BLaER1 (cell line): ENCODE measurements around the gene NOCT.

ENCODE experiments used
- H3K27ac ChIP-seq: shearing (Covaris generic); formaldehyde crosslinking; 2 replicates; pipeline ENCODE4 v1.8.1; 2022
- H3K27me3 ChIP-seq: shearing (Covaris generic); formaldehyde crosslinking; 2 replicates; pipeline ENCODE4 v1.8.1; 2022
- H3K36me3 ChIP-seq: shearing (Covaris generic); formaldehyde crosslinking; 2 replicates; pipeline ENCODE4 v1.8.1; 2022
- H3K4me1 ChIP-seq: shearing (Covaris generic); formaldehyde crosslinking; 2 replicates; pipeline ENCODE4 v1.8.1; 2022
- H3K4me2 ChIP-seq: shearing (Covaris generic); formaldehyde crosslinking; 2 replicates; pipeline ENCODE4 v1.8.1; 2022
- H3K4me3 ChIP-seq: shearing (Covaris generic); formaldehyde crosslinking; 2 replicates; pipeline ENCODE4 v1.8.1; 2022
- H3K9ac ChIP-seq: shearing (Covaris generic); formaldehyde crosslinking; 2 replicates; pipeline ENCODE4 v1.8.1; 2022
- H3K9me3 ChIP-seq: shearing (Covaris generic); formaldehyde crosslinking; 2 replicates; pipeline ENCODE4 v1.8.1; 2022
- H4K20me1 ChIP-seq: shearing (Covaris generic); formaldehyde crosslinking; 2 replicates; pipeline ENCODE4 v1.8.1; 2022
- Cebpa-rat ChIP-seq: shearing (Covaris generic); IDR thresholded peaks from 2 replicates; pipeline ENCODE4 v1.8.1; 2022

Gene NOCT

GRCh38 chr4:139077567-139078355, 62.2 kb downstream of the NOCT start:
- TF ChIP-seq Cebpa-rat: no peak
- H3K9me3 ChIP-seq: no peaks in the 10 kb centered on the region
- H3K27ac ChIP-seq: no peak overlapping the region
- H3K9ac ChIP-seq: no peak overlapping the region
- H3K27me3 ChIP-seq: no peaks in the 10 kb centered on the region
- H3K4me1 ChIP-seq: peaks cover 55% of the 10 kb centered on the region
- H3K36me3 ChIP-seq: peaks cover 22% of the 10 kb centered on the region
- no peak overlapping the region for H3K4me3 ChIP-seq
- no peak overlapping the region for H3K4me2 ChIP-seq
- peaks cover 100% of the 10 kb centered on the region for H4K20me1 ChIP-seq

DNA sequence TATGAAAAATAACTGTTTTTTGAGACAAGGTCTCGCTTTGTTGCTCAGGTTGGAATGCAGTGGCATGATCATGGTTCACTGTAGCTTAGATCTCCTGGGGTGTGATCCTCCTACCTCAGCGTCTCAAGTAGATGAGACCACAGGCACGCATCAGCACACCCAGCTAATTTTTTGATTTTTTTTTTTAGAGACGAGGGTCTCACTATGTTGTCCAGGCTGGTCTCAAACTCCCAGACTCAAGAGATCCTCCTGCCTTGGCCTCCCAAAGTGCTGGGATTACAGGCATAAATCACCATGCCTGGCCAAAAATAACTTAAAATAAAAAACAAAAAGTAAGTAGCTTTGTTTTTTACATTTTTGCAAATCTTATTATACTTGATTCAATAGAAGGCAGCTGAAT, 63.3 kb downstream of the NOCT start:
- Histone ChIP-seq H3K9ac (no peak overlapping the region), H3K9me3 (no peaks in the 10 kb centered on the region), H3K4me2 (peak overlapping the region; percentile 27; the same call in 1 of the 2 replicates), H3K27me3 (no peaks in the 10 kb centered on the region), H4K20me1 (peaks cover 89% of the 10 kb centered on the region), H3K4me1 (peaks cover 55% of the 10 kb centered on the region), H3K27ac (no peak overlapping the region), H3K36me3 (peaks cover 12% of the 10 kb centered on the region), H3K4me3 (no peak overlapping the region)
- no peak for TF ChIP-seq Cebpa-rat

- H3K27ac ChIP-seq: peak overlapping the region; percentile 91
- no peak for TF ChIP-seq Cebpa-rat
These were observed 67.4 kb downstream of the NOCT start for GRCh38 chr4:139082750-139083606.

DNA sequence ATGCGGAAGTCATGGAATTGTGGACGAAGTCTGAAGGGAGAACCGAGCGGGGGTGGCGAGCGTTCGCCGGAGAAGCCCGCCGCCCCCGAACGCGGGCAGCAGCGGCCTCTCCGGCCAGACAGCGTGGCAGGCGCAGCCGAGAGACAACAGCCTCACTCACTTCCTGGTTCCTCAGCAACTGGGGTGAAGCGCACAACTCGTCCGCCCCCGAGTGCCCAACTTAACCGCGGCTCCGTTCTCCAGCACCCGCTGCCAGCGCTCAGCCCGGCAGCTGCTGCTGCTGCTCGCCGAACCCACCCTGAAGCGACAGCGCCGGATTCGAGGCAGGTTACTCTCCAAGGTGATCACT, 68.0 kb downstream of the NOCT start:
- peak overlapping the region; percentile 81 for H3K4me3 ChIP-seq
- H3K9ac ChIP-seq: peak overlapping the region; percentile 88
- peaks cover 42% of the 10 kb centered on the region for H4K20me1 ChIP-seq
- no peaks in the 10 kb centered on the region for H3K36me3 ChIP-seq
- H3K27ac ChIP-seq: peak overlapping the region; percentile 91
- no peak for TF ChIP-seq Cebpa-rat
- no peaks in the 10 kb centered on the region for H3K27me3 ChIP-seq
- H3K4me1 ChIP-seq: peaks cover 45% of the 10 kb centered on the region
- peak overlapping the region; percentile 72 for H3K4me2 ChIP-seq
- H3K9me3 ChIP-seq: no peaks in the 10 kb centered on the region

More at GRCh38 chr4:139082750-139083606, 67.4 kb downstream of the NOCT start:
- H3K4me2 ChIP-seq: peak overlapping the region; percentile 72
- peak overlapping the region; percentile 81 for H3K4me3 ChIP-seq
- H3K9ac ChIP-seq: peak overlapping the region; percentile 88
- H4K20me1 ChIP-seq: peaks cover 48% of the 10 kb centered on the region
- peaks cover 46% of the 10 kb centered on the region for H3K4me1 ChIP-seq
- H3K36me3 ChIP-seq: no peaks in the 10 kb centered on the region
- H3K9me3 ChIP-seq: no peaks in the 10 kb centered on the region
- no peaks in the 10 kb centered on the region for H3K27me3 ChIP-seq

DNA sequence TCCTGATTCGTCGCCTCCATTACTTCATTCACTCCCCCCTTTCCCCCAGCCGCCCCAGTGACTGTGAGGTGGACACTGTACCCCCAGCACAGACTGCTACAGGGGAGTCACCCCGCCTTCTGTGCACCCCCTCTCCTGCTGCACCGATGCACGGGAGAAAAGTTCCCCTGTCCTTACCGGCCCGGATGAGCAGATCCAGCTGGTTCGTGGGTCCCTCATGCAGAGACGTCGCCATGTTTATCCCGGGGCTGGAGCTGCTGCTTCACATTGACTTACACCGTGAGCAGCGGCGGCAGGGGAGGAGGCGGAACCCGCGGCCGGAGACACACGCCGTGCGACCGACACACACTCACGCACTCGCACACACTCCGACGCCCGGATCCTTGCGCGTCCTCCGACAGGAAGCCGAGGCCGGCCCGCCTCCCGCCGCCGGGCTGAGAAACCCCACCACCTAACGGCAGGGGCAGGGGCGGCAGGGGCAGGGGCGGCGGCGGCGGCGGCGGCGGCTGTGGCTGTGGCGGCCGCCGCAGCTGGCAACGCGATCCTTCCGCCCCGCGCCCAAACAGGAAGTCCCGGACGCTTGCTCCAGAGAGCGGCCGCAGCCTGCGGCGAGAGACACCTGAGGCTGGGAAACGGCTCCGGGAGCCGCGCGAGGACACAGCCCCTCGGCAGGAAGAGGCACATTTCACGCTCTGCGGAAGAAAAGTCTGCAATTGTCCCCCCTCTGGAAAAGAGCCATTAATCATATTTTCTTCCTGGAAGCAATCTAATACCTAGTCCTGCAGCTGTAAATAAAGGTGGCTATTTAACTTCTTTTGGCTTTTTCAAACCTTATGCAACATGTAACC, 68.6 kb downstream of the NOCT start:
- Histone ChIP-seq H3K9ac (peak overlapping the region; percentile 88), H3K9me3 (no peaks in the 10 kb centered on the region), H3K27me3 (no peaks in the 10 kb centered on the region), H3K4me3 (peak overlapping the region; percentile 81), H4K20me1 (peaks cover 36% of the 10 kb centered on the region), H3K27ac (peak overlapping the region; percentile 91), H3K36me3 (no peaks in the 10 kb centered on the region), H3K4me1 (peaks cover 44% of the 10 kb centered on the region), H3K4me2 (peak overlapping the region; percentile 72)
- TF ChIP-seq Cebpa-rat: no peak

DNA sequence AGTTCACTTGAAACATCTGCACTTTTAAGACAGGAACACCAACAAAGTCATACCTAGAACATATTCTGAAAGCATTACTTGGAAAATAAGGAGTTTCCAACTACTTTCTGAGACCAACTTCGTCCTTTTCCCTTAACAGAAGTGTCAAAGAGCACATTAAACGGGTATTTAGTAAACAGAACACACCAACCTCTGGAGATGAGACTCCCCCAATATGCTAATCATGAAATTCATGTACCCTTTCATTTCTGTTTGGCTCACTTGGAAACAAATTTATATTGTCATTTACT, 69.2 kb downstream of the NOCT start:
- peak overlapping the region; percentile 72 for H3K4me2 ChIP-seq

DNA sequence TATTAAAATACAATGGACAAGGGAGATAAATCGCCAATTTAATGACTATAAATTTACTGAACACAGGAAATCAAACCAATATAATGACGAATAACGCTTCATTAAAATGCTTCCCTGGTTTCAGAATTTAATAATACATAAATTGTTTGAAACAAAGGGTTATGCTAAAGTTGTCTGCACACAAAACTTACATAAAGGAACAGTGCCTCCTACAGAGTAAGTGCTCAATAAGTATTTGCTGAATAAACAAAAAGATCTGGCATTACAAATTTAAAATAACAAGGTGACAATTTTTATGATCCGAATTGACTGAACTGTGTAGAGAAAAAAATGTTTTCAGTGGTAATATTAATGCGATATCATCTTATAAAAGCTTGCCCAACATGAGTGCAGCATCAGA, 69.6 kb downstream of the NOCT start:
- Histone ChIP-seq H3K4me1 (peaks cover 38% of the 10 kb centered on the region), H3K27me3 (no peaks in the 10 kb centered on the region), H3K27ac (peak overlapping the region; percentile 91), H3K4me3 (peak overlapping the region; percentile 81), H3K9ac (peak overlapping the region; percentile 88; the same call in 1 of the 2 replicates), H3K4me2 (peak overlapping the region; percentile 72), H3K9me3 (no peaks in the 10 kb centered on the region), H3K36me3 (no peaks in the 10 kb centered on the region), H4K20me1 (peaks cover 27% of the 10 kb centered on the region)
- TF ChIP-seq Cebpa-rat: no peak

More for the DNA sequence above, 69.2 kb downstream of the NOCT start:
- Histone ChIP-seq H3K27me3 (no peaks in the 10 kb centered on the region), H3K4me3 (peak overlapping the region; percentile 81), H3K36me3 (no peaks in the 10 kb centered on the region), H4K20me1 (peaks cover 31% of the 10 kb centered on the region), H3K9ac (peak overlapping the region; percentile 88), H3K9me3 (no peaks in the 10 kb centered on the region), H3K27ac (peak overlapping the region; percentile 91), H3K4me1 (peaks cover 41% of the 10 kb centered on the region)
- TF ChIP-seq Cebpa-rat: no peak

GRCh38 chr4:139092271-139092670, 76.7 kb downstream of the NOCT start:
- no peak for TF ChIP-seq Cebpa-rat
- no peaks in the 10 kb centered on the region for H4K20me1 ChIP-seq

More at GRCh38 chr4:139092271-139092670, 76.7 kb downstream of the NOCT start:
- Histone ChIP-seq H3K27ac (no peak overlapping the region), H3K27me3 (no peaks in the 10 kb centered on the region), H3K36me3 (no peaks in the 10 kb centered on the region), H3K4me2 (no peak overlapping the region), H3K4me1 (0 out of 2 replicates have a peak, but pooled peaks cover 7% of the 10 kb centered on the region), H3K9me3 (no peaks in the 10 kb centered on the region), H3K9ac (no peak overlapping the region), H3K4me3 (no peak overlapping the region)
